Measurements from ENCODE around the gene MYO15A. TPM values are rescaled to one million over a fixed set of nuclear protein-coding genes. Genes with fewer than 3 reads are reported as not detected.

Gene MYO15A, protein sequence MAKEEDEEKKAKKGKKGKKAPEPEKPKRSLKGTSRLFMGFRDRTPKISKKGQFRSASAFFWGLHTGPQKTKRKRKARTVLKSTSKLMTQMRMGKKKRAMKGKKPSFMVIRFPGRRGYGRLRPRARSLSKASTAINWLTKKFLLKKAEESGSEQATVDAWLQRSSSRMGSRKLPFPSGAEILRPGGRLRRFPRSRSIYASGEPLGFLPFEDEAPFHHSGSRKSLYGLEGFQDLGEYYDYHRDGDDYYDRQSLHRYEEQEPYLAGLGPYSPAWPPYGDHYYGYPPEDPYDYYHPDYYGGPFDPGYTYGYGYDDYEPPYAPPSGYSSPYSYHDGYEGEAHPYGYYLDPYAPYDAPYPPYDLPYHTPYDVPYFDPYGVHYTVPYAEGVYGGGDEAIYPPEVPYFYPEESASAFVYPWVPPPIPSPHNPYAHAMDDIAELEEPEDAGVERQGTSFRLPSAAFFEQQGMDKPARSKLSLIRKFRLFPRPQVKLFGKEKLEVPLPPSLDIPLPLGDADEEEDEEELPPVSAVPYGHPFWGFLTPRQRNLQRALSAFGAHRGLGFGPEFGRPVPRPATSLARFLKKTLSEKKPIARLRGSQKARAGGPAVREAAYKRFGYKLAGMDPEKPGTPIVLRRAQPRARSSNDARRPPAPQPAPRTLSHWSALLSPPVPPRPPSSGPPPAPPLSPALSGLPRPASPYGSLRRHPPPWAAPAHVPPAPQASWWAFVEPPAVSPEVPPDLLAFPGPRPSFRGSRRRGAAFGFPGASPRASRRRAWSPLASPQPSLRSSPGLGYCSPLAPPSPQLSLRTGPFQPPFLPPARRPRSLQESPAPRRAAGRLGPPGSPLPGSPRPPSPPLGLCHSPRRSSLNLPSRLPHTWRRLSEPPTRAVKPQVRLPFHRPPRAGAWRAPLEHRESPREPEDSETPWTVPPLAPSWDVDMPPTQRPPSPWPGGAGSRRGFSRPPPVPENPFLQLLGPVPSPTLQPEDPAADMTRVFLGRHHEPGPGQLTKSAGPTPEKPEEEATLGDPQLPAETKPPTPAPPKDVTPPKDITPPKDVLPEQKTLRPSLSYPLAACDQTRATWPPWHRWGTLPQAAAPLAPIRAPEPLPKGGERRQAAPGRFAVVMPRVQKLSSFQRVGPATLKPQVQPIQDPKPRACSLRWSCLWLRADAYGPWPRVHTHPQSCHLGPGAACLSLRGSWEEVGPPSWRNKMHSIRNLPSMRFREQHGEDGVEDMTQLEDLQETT (N-terminal part only)
- 1.1 and 1.2 TPM in 2 replicates for total RNA-seq

GRCh38 chr17:18108401-18109312 is at the start of gene MYO15A:
Gene MYO15A (plus strand): TSS chr17:18108756. CDS start chr17:18118801, 10,045 bp downstream.
- Histone ChIP-seq H4K20me1 (ENCODE audit: insufficient read depth, low read length) (no peaks in the 10 kb centered on the region), H3K4me2 (ENCODE audit: insufficient read depth, low read length) (no peak within 1 kb of the TSS), H2AFZ (ENCODE audit: low read length) (no peak within 1 kb of the TSS), H3K79me2 (ENCODE audit: insufficient read depth, low read length) (no peaks in the 10 kb centered on the region), H3K36me3 (ENCODE audit: insufficient read depth, low read length) (peaks cover 4% of the 10 kb centered on the region), H3K9me3 (ENCODE audit: low read depth, low read length) (no peaks in the 10 kb centered on the region), H3K27me3 (ENCODE audit: insufficient read depth, low read length) (no peaks in the 10 kb centered on the region), H3K27ac (ENCODE audit: low read depth, low read length) (no peak within 1 kb of the TSS), H3K4me3 (ENCODE audit: insufficient read depth, low read length) (no peak within 1 kb of the TSS), H3K4me1 (ENCODE audit: insufficient read depth, low read length) (no peaks in the 10 kb centered on the region)
- DNase-seq (ENCODE audit: insufficient read length, low spot score, missing footprints), result peak; percentile 74
- TF ChIP-seq, protein P1, sequence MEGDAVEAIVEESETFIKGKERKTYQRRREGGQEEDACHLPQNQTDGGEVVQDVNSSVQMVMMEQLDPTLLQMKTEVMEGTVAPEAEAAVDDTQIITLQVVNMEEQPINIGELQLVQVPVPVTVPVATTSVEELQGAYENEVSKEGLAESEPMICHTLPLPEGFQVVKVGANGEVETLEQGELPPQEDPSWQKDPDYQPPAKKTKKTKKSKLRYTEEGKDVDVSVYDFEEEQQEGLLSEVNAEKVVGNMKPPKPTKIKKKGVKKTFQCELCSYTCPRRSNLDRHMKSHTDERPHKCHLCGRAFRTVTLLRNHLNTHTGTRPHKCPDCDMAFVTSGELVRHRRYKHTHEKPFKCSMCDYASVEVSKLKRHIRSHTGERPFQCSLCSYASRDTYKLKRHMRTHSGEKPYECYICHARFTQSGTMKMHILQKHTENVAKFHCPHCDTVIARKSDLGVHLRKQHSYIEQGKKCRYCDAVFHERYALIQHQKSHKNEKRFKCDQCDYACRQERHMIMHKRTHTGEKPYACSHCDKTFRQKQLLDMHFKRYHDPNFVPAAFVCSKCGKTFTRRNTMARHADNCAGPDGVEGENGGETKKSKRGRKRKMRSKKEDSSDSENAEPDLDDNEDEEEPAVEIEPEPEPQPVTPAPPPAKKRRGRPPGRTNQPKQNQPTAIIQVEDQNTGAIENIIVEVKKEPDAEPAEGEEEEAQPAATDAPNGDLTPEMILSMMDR (IDR thresholded peaks at IDR 0.05; ENCODE audit: extremely low read depth, low read depth, low read length), result no peak

DNA sequence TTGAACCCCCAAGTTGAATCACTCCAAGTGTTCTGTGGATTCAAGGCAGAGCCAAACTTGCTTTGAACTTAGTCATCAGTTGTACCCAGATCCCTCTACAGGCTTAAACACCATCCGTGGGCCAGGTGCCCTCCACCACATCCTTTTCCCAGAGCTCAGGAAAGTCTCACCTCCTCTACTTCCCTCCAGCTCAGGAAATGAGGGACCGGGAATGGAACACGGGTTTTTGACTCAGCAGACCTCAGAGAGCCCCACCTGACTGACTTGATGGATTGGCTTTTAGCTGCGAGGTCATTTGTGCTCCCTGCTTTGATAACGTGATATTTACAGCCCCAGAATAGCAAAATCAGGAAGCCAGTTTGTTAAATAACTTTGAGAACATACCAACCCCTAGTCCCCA is 49.3 kb upstream of the MYO15A start:
- DNase-seq (ENCODE audit: insufficient read length, low spot score, missing footprints), result no peak
- TF ChIP-seq, protein P1 (IDR thresholded peaks at IDR 0.05; ENCODE audit: extremely low read depth, low read depth, low read length), result no peak
- H3K4me2 ChIP-seq (ENCODE audit: insufficient read depth, low read length), result no peak overlapping the region
- no peak overlapping the region for H2AFZ ChIP-seq (ENCODE audit: low read length)
- peaks cover 45% of the 10 kb centered on the region for H3K36me3 ChIP-seq (ENCODE audit: insufficient read depth, low read length)
- H3K4me3 ChIP-seq (ENCODE audit: insufficient read depth, low read length), result no peak overlapping the region
- no peak overlapping the region for H3K27ac ChIP-seq (ENCODE audit: low read depth, low read length)
- peaks cover 2% of the 10 kb centered on the region for H4K20me1 ChIP-seq (ENCODE audit: insufficient read depth, low read length)
- no peaks in the 10 kb centered on the region for H3K79me2 ChIP-seq (ENCODE audit: insufficient read depth, low read length)
- H3K4me1 ChIP-seq (ENCODE audit: insufficient read depth, low read length), result no peaks in the 10 kb centered on the region
- no peaks in the 10 kb centered on the region for H3K9me3 ChIP-seq (ENCODE audit: low read depth, low read length)
- no peaks in the 10 kb centered on the region for H3K27me3 ChIP-seq (ENCODE audit: insufficient read depth, low read length)

DNA sequence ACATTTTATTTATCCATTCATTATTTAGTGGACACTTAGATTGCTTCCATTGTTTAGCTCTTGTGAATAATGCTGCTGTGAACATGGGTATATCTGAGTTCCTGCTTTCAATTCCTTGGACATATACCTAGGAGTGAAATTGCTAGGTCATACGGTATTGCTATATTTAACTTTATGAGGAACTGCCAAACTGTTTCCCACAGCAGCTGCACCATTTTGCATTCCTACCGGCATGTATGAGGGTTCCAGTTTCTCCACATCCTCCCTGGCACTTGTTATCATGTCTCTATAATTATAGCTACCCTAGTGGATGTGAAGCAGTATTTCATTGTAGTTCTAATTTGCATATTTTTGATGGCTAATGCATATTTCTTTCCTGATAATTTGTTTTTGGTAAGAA is 44.5 kb upstream of the MYO15A start:
- Histone ChIP-seq H2AFZ (ENCODE audit: low read length) (no peak overlapping the region), H3K27me3 (ENCODE audit: insufficient read depth, low read length) (no peaks in the 10 kb centered on the region), H3K9me3 (ENCODE audit: low read depth, low read length) (no peaks in the 10 kb centered on the region), H4K20me1 (ENCODE audit: insufficient read depth, low read length) (no peaks in the 10 kb centered on the region), H3K79me2 (ENCODE audit: insufficient read depth, low read length) (no peaks in the 10 kb centered on the region), H3K4me1 (ENCODE audit: insufficient read depth, low read length) (peaks cover 5% of the 10 kb centered on the region), H3K27ac (ENCODE audit: low read depth, low read length) (no peak overlapping the region), H3K4me2 (ENCODE audit: insufficient read depth, low read length) (no peak overlapping the region), H3K4me3 (ENCODE audit: insufficient read depth, low read length) (no peak overlapping the region), H3K36me3 (ENCODE audit: insufficient read depth, low read length) (peaks cover 29% of the 10 kb centered on the region)
- TF ChIP-seq, protein P1 (IDR thresholded peaks at IDR 0.05; ENCODE audit: extremely low read depth, low read depth, low read length), result no peak
- DNase-seq (ENCODE audit: insufficient read length, low spot score, missing footprints), result no peak
